ENCODE data around the gene SNX1. TPM values are rescaled to one million over a fixed set of nuclear protein-coding genes. Genes with fewer than 3 reads are reported as not detected.
"Not testable (repeated sequence)": the region's sequence is repeated elsewhere in the genome, so short reads cannot be mapped to it uniquely, and the experiment has no call there.

Gene SNX1
- polyA plus RNA-seq, 1 donor (not counting 4 experiments of a cell fraction or from before 2014, with no cell fraction given) = 90.2 TPM

DNA sequence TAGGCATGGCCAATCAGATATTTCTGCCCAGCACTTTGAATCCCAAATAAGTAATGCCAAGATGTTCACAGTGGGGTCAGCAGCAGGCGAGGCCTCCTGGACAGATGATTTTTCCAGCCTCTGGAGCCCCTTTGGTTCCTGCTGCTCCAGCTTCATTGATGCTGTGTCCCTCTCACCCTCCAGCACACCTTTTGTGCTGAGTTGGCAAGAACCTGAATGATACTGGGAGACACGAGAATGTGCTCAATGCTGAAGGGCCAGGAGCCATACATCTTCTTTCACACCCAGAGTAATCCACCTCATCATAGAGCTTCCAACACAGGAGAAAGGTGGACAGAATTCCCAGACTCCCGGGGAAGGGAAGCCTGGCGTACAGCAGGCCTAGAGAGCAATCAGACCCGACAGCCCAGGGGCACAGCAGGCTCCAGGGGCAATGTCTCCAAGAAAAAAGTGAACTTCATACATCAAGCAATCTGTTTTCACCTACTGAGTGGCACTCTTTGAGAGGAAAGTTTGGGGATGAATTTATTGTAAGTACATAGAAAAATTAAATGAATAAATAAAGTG lies 42.8 kb upstream of the SNX1 start:
- FAIRE-seq = no peak
- H3K27me3 ChIP-seq (ENCODE audit: control insufficient read depth, extremely low read depth, insufficient read depth, low read length) = no peaks in the 10 kb centered on the region
- dilution Hi-C loops (cut with MboI; ENCODE audit: extremely low pct_ligation_motif_present, low sequenced_read_pairs) = no loop called here

DNA sequence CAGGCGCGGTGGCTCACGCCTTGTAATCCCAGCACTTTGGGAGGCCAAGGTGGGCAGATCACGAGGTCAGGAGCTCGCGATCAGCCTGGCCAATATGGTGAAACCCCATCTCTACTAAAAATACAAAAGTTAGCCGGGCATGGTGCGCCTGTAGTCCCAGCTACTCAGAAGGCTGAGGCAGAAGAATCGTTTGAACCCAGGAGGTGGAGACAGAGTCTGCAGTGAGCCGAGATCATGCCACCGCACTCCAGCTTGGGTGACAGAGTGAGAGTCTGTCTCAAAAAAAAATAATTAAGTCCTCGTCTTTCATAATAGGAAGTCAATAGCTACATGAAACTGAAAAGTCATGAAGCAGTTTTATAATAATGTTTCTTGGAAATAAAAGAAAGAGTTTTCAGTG lies 42.1 kb upstream of the SNX1 start:
- H3K4me1 ChIP-seq (ENCODE audit: control insufficient read depth, extremely low read depth, insufficient read depth, low read length); H3K79me2 ChIP-seq (ENCODE audit: control insufficient read depth, insufficient read depth, low read length); H3K4me2 ChIP-seq (ENCODE audit: control insufficient read depth, extremely low read depth, insufficient read depth, low read depth, low read length); H3K36me3 ChIP-seq (ENCODE audit: control insufficient read depth in 2 of 2, extremely low read depth in 1 of 2, insufficient read depth in 2 of 2, low read length in 2 of 2); H2AFZ ChIP-seq (ENCODE audit: control insufficient read depth, low read length); H3K9me1 ChIP-seq (ENCODE audit: control insufficient read depth, extremely low read depth, insufficient read depth, low read length); H3K9me3 ChIP-seq (ENCODE audit: control insufficient read depth, low read depth, low read length); H3K27ac ChIP-seq (ENCODE audit: control insufficient read depth, insufficient read depth, low read length); dilution Hi-C loops (cut with MboI; ENCODE audit: extremely low pct_ligation_motif_present, low sequenced_read_pairs); FAIRE-seq; H3K4me3 ChIP-seq (ENCODE audit: control insufficient read depth in 2 of 3, extremely low read depth in 1 of 3, insufficient read depth in 2 of 3, low read depth in 1 of 3, low read length in 3 of 3); H4K20me1 ChIP-seq (ENCODE audit: control insufficient read depth, extremely low read depth, insufficient read depth, low read length); H3K9ac ChIP-seq (ENCODE audit: control insufficient read depth, extremely low read depth, insufficient read depth, low read length); H3K27me3 ChIP-seq (ENCODE audit: control insufficient read depth, extremely low read depth, insufficient read depth, low read length); DNase-seq (ENCODE audit: low read depth, low spot score): not testable (repeated sequence)

More for the DNA sequence above, 42.8 kb upstream of the SNX1 start:
- Histone ChIP-seq H3K4me1 (ENCODE audit: control insufficient read depth, extremely low read depth, insufficient read depth, low read length) (peaks cover 2% of the 10 kb centered on the region), H2AFZ (ENCODE audit: control insufficient read depth, low read length) (no peak overlapping the region), H3K79me2 (ENCODE audit: control insufficient read depth, insufficient read depth, low read length) (no peaks in the 10 kb centered on the region), H3K9me3 (ENCODE audit: control insufficient read depth, low read depth, low read length) (no peaks in the 10 kb centered on the region), H3K4me3 (ENCODE audit: control insufficient read depth in 2 of 3, extremely low read depth in 1 of 3, insufficient read depth in 2 of 3, low read depth in 1 of 3, low read length in 3 of 3) (no peak overlapping the region), H3K27ac (ENCODE audit: control insufficient read depth, insufficient read depth, low read length) (no peak overlapping the region), H3K4me2 (ENCODE audit: control insufficient read depth, extremely low read depth, insufficient read depth, low read depth, low read length) (no peak overlapping the region), H3K36me3 (ENCODE audit: control insufficient read depth in 2 of 2, extremely low read depth in 1 of 2, insufficient read depth in 2 of 2, low read length in 2 of 2) (no peaks in the 10 kb centered on the region), H3K9ac (ENCODE audit: control insufficient read depth, extremely low read depth, insufficient read depth, low read length) (no peak overlapping the region), H4K20me1 (ENCODE audit: control insufficient read depth, extremely low read depth, insufficient read depth, low read length) (no peaks in the 10 kb centered on the region), H3K9me1 (ENCODE audit: control insufficient read depth, extremely low read depth, insufficient read depth, low read length) (no peaks in the 10 kb centered on the region)
- no peak for TF ChIP-seq EZH2 (IDR thresholded peaks at IDR 0.05; ENCODE audit: low read length)
- TF ChIP-seq, protein P1, sequence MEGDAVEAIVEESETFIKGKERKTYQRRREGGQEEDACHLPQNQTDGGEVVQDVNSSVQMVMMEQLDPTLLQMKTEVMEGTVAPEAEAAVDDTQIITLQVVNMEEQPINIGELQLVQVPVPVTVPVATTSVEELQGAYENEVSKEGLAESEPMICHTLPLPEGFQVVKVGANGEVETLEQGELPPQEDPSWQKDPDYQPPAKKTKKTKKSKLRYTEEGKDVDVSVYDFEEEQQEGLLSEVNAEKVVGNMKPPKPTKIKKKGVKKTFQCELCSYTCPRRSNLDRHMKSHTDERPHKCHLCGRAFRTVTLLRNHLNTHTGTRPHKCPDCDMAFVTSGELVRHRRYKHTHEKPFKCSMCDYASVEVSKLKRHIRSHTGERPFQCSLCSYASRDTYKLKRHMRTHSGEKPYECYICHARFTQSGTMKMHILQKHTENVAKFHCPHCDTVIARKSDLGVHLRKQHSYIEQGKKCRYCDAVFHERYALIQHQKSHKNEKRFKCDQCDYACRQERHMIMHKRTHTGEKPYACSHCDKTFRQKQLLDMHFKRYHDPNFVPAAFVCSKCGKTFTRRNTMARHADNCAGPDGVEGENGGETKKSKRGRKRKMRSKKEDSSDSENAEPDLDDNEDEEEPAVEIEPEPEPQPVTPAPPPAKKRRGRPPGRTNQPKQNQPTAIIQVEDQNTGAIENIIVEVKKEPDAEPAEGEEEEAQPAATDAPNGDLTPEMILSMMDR (optimal IDR thresholded peaks at IDR 0.05 in 1 of 3, IDR thresholded peaks at IDR 0.05 in 1 of 3, conservative IDR thresholded peaks at IDR 0.05 in 1 of 3; ENCODE audit: extremely low read depth in 1 of 3, insufficient read depth in 2 of 3, low read length in 3 of 3) = no peak
- DNase-seq (ENCODE audit: low read depth, low spot score) = no peak

DNA sequence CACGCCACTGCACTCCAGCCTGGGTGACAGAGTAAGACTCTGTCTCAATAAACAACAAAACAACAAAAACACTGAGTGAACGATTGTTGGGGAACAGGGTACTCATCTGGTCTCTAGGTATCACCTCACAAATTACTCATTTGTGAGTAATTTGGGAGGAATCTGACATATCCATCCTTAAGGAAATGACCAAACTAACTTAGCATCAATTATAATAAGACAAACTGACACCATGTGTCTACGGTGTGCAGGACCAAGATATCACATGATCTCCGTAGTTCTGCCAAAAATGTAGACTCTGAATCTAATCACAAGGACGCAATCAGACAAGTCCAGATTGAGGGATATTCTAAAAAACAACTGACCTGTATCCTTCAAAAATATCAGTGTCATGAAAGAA lies 37.5 kb upstream of the SNX1 start:
- Histone ChIP-seq H4K20me1 (ENCODE audit: control insufficient read depth, extremely low read depth, insufficient read depth, low read length) (no peaks in the 10 kb centered on the region), H3K9ac (ENCODE audit: control insufficient read depth, extremely low read depth, insufficient read depth, low read length) (no peak overlapping the region), H3K4me2 (ENCODE audit: control insufficient read depth, extremely low read depth, insufficient read depth, low read depth, low read length) (no peak overlapping the region), H3K4me3 (ENCODE audit: control insufficient read depth in 2 of 3, extremely low read depth in 1 of 3, insufficient read depth in 2 of 3, low read depth in 1 of 3, low read length in 3 of 3) (no peak overlapping the region), H3K27me3 (ENCODE audit: control insufficient read depth, extremely low read depth, insufficient read depth, low read length) (no peaks in the 10 kb centered on the region), H3K9me1 (ENCODE audit: control insufficient read depth, extremely low read depth, insufficient read depth, low read length) (no peaks in the 10 kb centered on the region), H3K79me2 (ENCODE audit: control insufficient read depth, insufficient read depth, low read length) (no peaks in the 10 kb centered on the region), H3K27ac (ENCODE audit: control insufficient read depth, insufficient read depth, low read length) (no peak overlapping the region), H3K36me3 (ENCODE audit: control insufficient read depth in 2 of 2, extremely low read depth in 1 of 2, insufficient read depth in 2 of 2, low read length in 2 of 2) (no peaks in the 10 kb centered on the region), H2AFZ (ENCODE audit: control insufficient read depth, low read length) (no peak overlapping the region), H3K9me3 (ENCODE audit: control insufficient read depth, low read depth, low read length) (no peaks in the 10 kb centered on the region), H3K4me1 (ENCODE audit: control insufficient read depth, extremely low read depth, insufficient read depth, low read length) (peaks cover 10% of the 10 kb centered on the region)
- dilution Hi-C loops (cut with MboI; ENCODE audit: extremely low pct_ligation_motif_present, low sequenced_read_pairs) = no loop called here
- peak; percentile 69 for FAIRE-seq
- TF ChIP-seq, protein P1 (optimal IDR thresholded peaks at IDR 0.05 in 1 of 3, IDR thresholded peaks at IDR 0.05 in 1 of 3, conservative IDR thresholded peaks at IDR 0.05 in 1 of 3; ENCODE audit: extremely low read depth in 1 of 3, insufficient read depth in 2 of 3, low read length in 3 of 3) = no peak
- TF ChIP-seq EZH2 (IDR thresholded peaks at IDR 0.05; ENCODE audit: low read length) = no peak
- DNase-seq (ENCODE audit: low read depth, low spot score) = no peak

DNA sequence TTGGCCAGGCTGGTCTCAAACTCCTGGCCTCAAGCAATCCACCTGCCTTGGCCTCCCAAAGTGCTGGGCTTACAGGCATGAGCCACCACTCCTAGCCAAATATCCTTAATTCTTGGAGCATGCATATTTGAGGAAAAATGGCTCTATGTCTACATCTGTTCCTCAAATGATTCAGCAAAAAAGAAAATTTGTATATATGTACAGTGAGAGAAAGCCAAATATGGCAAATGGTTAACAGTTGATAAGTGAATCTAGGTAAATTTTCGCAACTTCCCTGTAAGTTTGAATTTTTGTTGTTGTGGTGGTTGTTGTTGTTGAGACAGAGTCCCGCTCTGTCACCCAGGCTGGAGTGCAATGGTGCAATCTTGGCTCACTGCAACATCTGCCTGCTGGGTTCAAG lies 36.7 kb upstream of the SNX1 start:
- dilution Hi-C loops (cut with MboI; ENCODE audit: extremely low pct_ligation_motif_present, low sequenced_read_pairs); FAIRE-seq: not testable (repeated sequence)

More for the DNA sequence above, 36.7 kb upstream of the SNX1 start:
- H3K27ac ChIP-seq (ENCODE audit: control insufficient read depth, insufficient read depth, low read length); H3K4me3 ChIP-seq (ENCODE audit: control insufficient read depth in 2 of 3, extremely low read depth in 1 of 3, insufficient read depth in 2 of 3, low read depth in 1 of 3, low read length in 3 of 3); H3K79me2 ChIP-seq (ENCODE audit: control insufficient read depth, insufficient read depth, low read length); H4K20me1 ChIP-seq (ENCODE audit: control insufficient read depth, extremely low read depth, insufficient read depth, low read length); H3K36me3 ChIP-seq (ENCODE audit: control insufficient read depth in 2 of 2, extremely low read depth in 1 of 2, insufficient read depth in 2 of 2, low read length in 2 of 2); H3K9me1 ChIP-seq (ENCODE audit: control insufficient read depth, extremely low read depth, insufficient read depth, low read length); H3K27me3 ChIP-seq (ENCODE audit: control insufficient read depth, extremely low read depth, insufficient read depth, low read length); H3K4me1 ChIP-seq (ENCODE audit: control insufficient read depth, extremely low read depth, insufficient read depth, low read length); H3K9me3 ChIP-seq (ENCODE audit: control insufficient read depth, low read depth, low read length); H3K4me2 ChIP-seq (ENCODE audit: control insufficient read depth, extremely low read depth, insufficient read depth, low read depth, low read length); H3K9ac ChIP-seq (ENCODE audit: control insufficient read depth, extremely low read depth, insufficient read depth, low read length); H2AFZ ChIP-seq (ENCODE audit: control insufficient read depth, low read length); DNase-seq (ENCODE audit: low read depth, low spot score): not testable (repeated sequence)

All from keratinocyte (primary cell).